Activated CD4-positive, alpha-beta T cell treated with anti-CD3 and anti-CD28 coated beads, Interleukin-2, amount 50 U/mL, for 1 hour (primary cell): ENCODE measurements around the gene UPB1.
"Not testable (repeated sequence)": the region's sequence is repeated elsewhere in the genome, so short reads cannot be mapped to it uniquely, and the experiment has no call there.

Source experiments
- DNase-seq: peaks from one replicate; pipeline ENCODE4 v3.0.0-alpha.2; 2020

The UPB1 gene

GRCh38 chr22:24482575-24482974 lies 12.6 kb upstream of the UPB1 start:
- DNase-seq: no peak

GRCh38 chr22:24482998-24483397 lies 12.1 kb upstream of the UPB1 start:
- DNase-seq: no peak

GRCh38 chr22:24483976-24484545 lies 11.1 kb upstream of the UPB1 start:
- DNase-seq: no peak

GRCh38 chr22:24485170-24485569 lies 10.0 kb upstream of the UPB1 start:
- no peak for DNase-seq

GRCh38 chr22:24485608-24486007 lies 9.5 kb upstream of the UPB1 start:
- DNase-seq: no peak

- no peak for DNase-seq
These were observed 8.6 kb upstream of the UPB1 start for GRCh38 chr22:24486501-24486921.

GRCh38 chr22:24489011-24489410 lies 6.1 kb upstream of the UPB1 start:
- no peak for DNase-seq

GRCh38 chr22:24489434-24489833 lies 5.7 kb upstream of the UPB1 start:
- not testable (repeated sequence) for DNase-seq

GRCh38 chr22:24492391-24492790 lies 2.7 kb upstream of the UPB1 start:
- no peak for DNase-seq

- no peak for DNase-seq
These were observed 985 bp upstream of the UPB1 start for GRCh38 chr22:24494167-24494527.

- DNase-seq: no peak
These were observed 188 bp downstream of the UPB1 start for GRCh38 chr22:24495365-24495675.

GRCh38 chr22:24496234-24496633 lies 1.1 kb downstream of the UPB1 start:
- no peak for DNase-seq

- DNase-seq: no peak
These were observed 1.5 kb downstream of the UPB1 start for GRCh38 chr22:24496661-24497060.

- no peak for DNase-seq
These were observed 2.7 kb downstream of the UPB1 start for GRCh38 chr22:24497841-24498258.

- DNase-seq: no peak
These were observed 3.7 kb downstream of the UPB1 start for GRCh38 chr22:24498824-24499223.

- DNase-seq: no peak
These were observed 4.7 kb downstream of the UPB1 start for GRCh38 chr22:24499706-24500276.

- DNase-seq: no peak
These were observed 5.2 kb downstream of the UPB1 start for GRCh38 chr22:24500277-24500820.

- no peak for DNase-seq
These were observed 6.3 kb downstream of the UPB1 start for GRCh38 chr22:24501301-24502005.

GRCh38 chr22:24502034-24502433 lies 6.9 kb downstream of the UPB1 start:
- DNase-seq: no peak

- no peak for DNase-seq
These were observed 7.4 kb downstream of the UPB1 start for GRCh38 chr22:24502541-24502940.

GRCh38 chr22:24503137-24503842 lies 8.2 kb downstream of the UPB1 start:
- DNase-seq: peak; percentile 58

- DNase-seq: no peak
These were observed 8.8 kb downstream of the UPB1 start for GRCh38 chr22:24503843-24504338.

GRCh38 chr22:24504540-24504939 lies 9.4 kb downstream of the UPB1 start:
- DNase-seq: no peak
